ENCODE results near the gene WSCD2. TPM values are rescaled to one million over a fixed set of nuclear protein-coding genes. Genes with fewer than 3 reads are reported as not detected.

The WSCD2 gene
- total RNA-seq, 1 donor from 2014 or later = 3.3 TPM

- no peak for DNase-seq
Observed at GRCh38 chr12:108166505-108166904, 37.4 kb downstream of the WSCD2 start.

DNA sequence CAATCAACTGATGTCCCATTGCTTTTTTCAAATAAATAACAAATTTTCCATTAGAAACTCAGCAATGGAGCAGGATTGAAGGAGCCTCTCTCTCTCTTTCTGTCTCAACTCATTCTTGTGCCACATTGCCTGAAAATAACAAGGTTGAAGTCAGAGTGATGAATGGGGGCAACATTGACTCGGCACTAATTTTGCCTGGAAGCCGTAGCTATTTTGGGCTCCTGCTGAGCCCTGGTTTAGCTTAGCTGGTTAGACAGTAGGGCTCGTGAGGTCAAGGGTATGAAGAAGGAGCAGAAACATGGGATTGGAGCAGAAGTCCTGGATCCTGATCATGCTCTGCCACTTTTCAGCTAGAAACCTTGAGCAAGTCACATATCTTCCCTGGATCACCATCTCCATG is 38.9 kb downstream of the WSCD2 start:
- no peak for DNase-seq

GRCh38 chr12:108169708-108170107 is 40.6 kb downstream of the WSCD2 start:
- no peak for DNase-seq

GRCh38 chr12:108170164-108170563 is 41.1 kb downstream of the WSCD2 start:
- no peak for DNase-seq

DNA sequence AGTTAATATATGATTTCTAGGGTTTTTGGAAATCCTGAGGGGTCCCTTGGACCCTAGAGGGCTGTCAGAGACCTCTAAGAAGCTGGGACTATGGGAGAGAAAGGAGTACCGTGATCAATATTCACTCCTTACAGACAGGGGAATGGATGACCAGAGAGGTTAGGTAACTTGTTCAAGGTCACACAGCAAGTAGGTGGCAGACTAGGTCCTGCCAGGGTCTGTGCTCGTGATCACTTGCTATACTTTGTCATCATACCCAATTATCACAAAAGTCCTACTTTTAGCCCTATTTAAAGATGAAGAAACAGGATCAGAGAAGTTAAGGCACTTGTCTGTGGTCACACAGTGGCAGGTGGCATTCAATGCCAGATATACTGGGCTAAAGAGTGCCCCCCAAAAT is 42.9 kb downstream of the WSCD2 start:
- DNase-seq = no peak

DNA sequence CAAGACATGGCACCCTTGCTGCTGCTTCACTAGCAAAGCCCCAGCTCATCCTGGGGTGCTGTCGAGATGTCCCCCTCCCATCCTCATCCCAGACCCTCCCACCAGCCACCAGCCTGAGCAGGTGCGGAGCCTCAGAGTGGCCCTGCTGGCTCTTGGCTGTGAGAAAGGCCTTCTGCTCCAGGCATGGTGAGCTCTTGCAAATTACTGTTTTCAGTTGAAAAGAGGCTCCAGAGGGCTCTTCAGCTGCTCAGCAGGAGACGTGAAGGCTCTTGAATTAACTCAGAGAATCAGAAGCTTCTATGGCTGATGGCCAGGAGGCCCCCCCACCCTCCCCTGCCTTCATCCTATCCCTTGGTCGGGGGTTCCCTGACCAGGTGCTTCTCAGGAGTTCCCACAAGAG is 44.1 kb downstream of the WSCD2 start:
- DNase-seq = no peak

DNA sequence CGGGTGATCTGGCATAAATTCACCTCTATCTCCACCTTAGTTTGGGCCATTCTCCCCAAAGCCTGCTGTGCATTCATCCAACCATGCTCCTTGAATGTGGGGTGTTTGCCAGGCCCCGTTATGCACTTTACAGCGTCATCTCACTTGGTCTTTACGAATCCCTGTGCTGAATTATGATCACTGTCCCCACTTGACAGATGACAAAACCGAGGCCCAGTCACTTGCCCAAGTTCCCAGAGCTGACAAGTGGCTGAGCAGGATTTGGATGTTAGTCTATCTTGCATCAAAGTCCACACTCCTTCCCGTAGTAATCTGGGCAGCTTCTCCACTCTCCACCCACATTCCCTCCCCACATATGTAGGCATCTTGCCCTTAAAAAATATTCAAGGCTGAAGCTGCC is 44.8 kb downstream of the WSCD2 start:
- peak; percentile 5 for DNase-seq

- DNase-seq = no peak
Observed at GRCh38 chr12:108174641-108175040, 45.6 kb downstream of the WSCD2 start.

DNA sequence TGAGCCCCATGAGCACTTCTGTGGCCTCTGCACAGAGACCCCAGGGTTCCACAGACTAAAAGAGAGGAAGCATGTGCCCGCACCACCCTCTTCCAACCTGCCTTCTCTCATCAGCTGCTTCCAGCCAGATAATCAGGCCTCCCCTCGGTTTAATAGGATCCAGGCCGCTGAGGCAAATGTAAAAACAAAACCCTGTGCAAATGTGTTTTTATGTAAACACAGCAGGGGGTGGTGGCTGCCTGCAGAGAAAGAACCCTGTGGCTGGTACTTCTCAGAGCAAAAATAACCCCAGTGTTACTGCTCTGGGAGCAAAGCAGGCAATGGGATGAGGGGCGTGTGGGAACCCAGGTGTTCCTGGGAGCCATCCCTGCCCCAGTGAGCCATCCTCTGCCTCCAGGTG is 46.2 kb downstream of the WSCD2 start:
- no peak for DNase-seq

DNA sequence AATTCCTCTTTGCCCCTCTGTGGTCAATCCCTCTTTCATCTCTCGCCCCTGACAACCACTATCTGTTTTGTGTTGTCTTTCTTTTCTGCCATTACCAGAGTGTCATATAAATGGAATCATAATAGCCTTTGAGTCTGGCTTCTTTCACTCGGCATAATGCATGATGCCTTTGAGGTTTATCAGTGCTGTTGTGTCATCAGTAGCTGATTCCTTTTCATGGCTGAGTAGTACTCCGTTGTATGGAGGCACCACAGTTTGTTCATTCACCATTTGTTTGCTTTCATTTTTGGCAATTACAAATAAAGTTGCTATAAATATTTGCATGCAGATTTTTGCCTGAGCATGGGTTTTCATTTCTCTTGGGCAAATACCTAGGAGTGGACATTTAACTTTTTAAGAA is 47.2 kb downstream of the WSCD2 start:
- DNase-seq = no peak

DNA sequence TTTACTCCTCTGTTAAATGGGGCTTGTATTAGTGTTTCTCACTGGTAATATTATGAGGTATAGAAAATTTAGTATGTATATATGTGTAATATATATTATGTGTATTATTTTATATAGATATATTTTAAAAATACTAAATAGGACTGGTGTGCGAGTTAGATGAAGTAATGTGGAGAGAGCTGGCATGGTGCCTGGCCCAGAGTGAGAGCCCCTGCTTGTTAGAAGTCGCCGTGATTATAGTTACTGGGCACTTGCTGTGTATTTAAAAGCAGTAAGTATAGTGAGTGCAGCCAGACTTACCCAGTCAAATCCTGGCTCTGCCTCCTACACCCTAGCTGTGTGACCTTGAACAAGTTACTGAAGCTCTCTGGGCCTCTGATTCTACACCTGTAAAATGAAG is 48.0 kb downstream of the WSCD2 start:
- no peak for DNase-seq

DNA sequence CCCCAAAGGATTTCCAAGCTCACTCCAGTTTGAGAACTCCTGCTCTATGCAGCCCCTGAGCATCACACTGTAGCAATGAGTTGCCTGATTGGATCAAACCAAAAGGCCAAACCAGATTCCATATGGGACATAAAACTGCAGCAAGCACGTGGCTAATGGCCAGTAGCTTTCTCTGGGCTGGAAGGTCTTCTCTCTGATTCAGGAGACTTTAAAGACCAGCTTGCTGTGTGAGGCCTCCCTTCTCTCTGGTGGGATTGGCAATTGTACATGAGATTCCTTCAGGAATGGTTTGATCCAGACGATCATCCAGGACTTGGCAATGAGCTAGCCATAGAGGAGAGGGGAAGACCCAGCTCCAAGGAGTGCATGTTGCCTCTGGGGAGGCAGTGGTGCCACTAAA is 50.2 kb downstream of the WSCD2 start:
- DNase-seq = no peak

GRCh38 chr12:108180255-108181094 is 51.4 kb downstream of the WSCD2 start:
- no peak for DNase-seq

- peak; percentile 7 for DNase-seq
Observed at GRCh38 chr12:108181095-108181454, 52.0 kb downstream of the WSCD2 start.

DNA sequence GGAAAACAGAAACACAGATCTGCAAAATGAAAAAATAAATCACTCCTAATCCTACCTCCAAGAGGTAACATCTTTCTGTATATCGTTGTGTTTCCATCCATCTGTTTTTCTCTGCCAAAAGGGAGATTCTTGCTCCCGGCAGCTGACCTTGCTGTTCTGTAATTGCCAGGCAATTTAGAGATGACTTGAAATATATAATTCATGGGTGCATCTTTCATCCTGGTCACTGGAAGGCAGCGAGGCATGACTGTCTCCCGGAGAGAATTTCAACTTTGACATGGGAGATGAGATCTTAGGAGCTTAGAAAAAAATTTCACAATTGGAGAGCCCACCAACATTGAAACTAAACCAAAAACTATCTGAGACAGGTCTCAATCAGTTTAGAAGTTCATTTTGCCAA is 53.0 kb downstream of the WSCD2 start:
- DNase-seq = no peak

DNA sequence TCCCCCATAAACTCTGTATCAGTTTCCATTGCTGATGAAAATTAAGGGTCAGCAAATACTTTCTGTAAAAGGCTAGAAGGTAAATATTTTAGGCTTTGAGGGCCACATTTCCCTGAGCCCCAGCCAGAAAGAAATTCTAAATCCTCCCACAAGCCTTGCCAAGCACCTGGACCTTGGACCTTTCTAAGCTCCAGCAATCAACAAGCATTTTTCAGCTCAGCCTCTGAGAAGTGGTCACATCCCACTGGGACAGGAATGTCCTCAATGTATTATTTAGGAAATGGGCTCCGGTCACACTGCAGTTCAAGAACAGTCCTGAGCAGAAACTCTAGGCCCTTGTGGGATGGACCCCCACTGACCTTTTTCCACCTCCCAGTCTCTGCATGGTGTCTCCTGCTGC is 55.9 kb downstream of the WSCD2 start:
- DNase-seq = no peak

- no peak for DNase-seq
Observed at GRCh38 chr12:108187831-108188230, 58.7 kb downstream of the WSCD2 start.

DNA sequence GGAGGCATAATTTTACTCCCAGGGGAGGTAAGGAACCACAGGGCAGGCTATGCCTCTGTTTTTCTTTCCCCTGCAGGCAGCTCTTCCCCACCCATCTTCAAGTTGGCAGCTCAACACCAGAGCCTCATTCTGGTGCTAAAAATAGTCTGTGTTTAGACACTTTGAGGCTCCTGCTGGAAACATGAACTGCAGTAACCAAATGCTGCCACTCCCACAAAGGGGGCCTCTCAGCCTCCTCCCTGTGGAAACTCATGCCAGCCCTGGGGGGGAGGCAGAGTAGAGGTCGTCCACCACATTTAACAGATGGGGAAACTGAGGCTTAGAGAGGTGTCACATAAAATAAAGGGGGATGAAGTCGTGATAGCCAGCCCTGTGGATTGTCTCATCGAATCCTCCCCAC is 61.4 kb downstream of the WSCD2 start:
- DNase-seq = no peak

DNA sequence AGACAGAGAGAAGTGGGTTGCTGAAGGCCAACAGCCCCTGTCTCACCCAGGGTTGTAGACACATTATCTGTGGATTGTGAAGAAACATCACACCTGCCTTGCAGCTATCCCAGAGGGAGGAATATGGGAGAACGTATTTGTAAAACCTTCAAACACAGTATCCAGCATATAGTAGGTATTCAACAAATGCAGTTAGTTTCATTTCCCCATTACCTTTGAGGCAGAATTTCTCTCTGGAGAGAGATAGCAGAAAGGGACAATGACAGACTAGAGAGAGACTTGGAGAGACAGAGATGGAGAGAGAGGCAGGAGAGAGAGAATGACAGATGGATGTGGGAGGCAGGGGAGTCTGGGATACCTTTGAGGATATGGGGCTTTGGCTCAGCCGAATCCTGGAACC is 62.0 kb downstream of the WSCD2 start:
- DNase-seq = no peak

- DNase-seq = no peak
Observed at GRCh38 chr12:108191938-108192337, 62.9 kb downstream of the WSCD2 start.

GRCh38 chr12:108193493-108193892 is 64.4 kb downstream of the WSCD2 start:
- DNase-seq = no peak

GRCh38 chr12:108193917-108194316 is 64.8 kb downstream of the WSCD2 start:
- no peak for DNase-seq

GRCh38 chr12:108194585-108194984 is 65.5 kb downstream of the WSCD2 start:
- DNase-seq = no peak

DNA sequence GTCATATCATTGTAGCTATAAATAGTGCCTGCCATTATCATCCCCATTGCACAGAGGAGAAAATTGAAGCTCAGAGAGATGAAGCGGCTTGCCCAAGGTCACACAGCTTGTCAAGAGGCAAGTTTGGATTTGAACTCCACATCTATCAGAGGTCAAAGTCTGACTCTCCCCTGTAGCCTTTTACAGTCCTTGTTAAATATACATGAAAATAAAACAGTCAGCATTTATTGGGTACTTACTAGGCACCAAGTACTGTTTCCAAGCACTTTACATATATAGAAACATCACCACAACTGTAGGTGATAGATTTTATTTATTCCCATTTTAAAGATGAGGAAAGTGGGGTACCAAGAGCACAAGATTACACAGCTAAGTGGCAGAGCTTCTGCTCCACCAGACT is 67.2 kb downstream of the WSCD2 start:
- DNase-seq = no peak

GRCh38 chr12:108196921-108197320 is 67.8 kb downstream of the WSCD2 start:
- DNase-seq = no peak

Data from occipital lobe (tissue), 2 donors.